DOHH2 (cell line): ENCODE measurements around the gene CATSPERE.

ENCODE experiments used
- EZH2phosphoT487 ChIP-seq: fragments of 200-600 bp; sonication (generic); IDR thresholded peaks from 2 replicates; pipeline ENCODE4 v1.6.1; 2017; ENCODE audit warnings: borderline replicate concordance, mild to moderate bottlenecking, antibody characterized with exemption, low read length, moderate library complexity, mixed read lengths
- TF ChIP-seq, protein P1 (sequence below): fragments of 200-600 bp; sonication (generic); IDR thresholded peaks from one replicate; pipeline ENCODE4 v1.5.1; 2014; ENCODE audit warnings: antibody characterized with exemption, mild to moderate bottlenecking, low read depth, low read length; ENCODE audit not compliant: poor library complexity, severe bottlenecking

- TF ChIP-seq, protein P1, sequence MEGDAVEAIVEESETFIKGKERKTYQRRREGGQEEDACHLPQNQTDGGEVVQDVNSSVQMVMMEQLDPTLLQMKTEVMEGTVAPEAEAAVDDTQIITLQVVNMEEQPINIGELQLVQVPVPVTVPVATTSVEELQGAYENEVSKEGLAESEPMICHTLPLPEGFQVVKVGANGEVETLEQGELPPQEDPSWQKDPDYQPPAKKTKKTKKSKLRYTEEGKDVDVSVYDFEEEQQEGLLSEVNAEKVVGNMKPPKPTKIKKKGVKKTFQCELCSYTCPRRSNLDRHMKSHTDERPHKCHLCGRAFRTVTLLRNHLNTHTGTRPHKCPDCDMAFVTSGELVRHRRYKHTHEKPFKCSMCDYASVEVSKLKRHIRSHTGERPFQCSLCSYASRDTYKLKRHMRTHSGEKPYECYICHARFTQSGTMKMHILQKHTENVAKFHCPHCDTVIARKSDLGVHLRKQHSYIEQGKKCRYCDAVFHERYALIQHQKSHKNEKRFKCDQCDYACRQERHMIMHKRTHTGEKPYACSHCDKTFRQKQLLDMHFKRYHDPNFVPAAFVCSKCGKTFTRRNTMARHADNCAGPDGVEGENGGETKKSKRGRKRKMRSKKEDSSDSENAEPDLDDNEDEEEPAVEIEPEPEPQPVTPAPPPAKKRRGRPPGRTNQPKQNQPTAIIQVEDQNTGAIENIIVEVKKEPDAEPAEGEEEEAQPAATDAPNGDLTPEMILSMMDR: no peak
- TF ChIP-seq EZH2phosphoT487: no peak
These were observed 193.3 kb downstream of the CATSPERE start for GRCh38 chr1:244654108-244655038.
